AML-193 (cell line): ENCODE data around the gene DGCR6.
"Not testable (repeated sequence)": the region's sequence is repeated elsewhere in the genome, so short reads cannot be mapped to it uniquely, and the experiment has no call there.

Experiments used
- DNase-seq, 2 experiments: peaks; one replicate each; lab custom pipeline; 2025; lab: John Stamatoyannopoulos, UW

DGCR6 gene

GRCh38 chr22:18960166-18960820 lies 54.2 kb downstream of the DGCR6 start:
- DNase-seq: not testable (repeated sequence)

GRCh38 chr22:18961201-18961600 lies 55.1 kb downstream of the DGCR6 start:
- not testable (repeated sequence) for DNase-seq
